Neural progenitor cell (in vitro differentiated cells): ENCODE results near the gene CCL15. TPM values are rescaled to one million over a fixed set of nuclear protein-coding genes. Genes with fewer than 3 reads are reported as not detected.
"Not testable (repeated sequence)": the region's sequence is repeated elsewhere in the genome, so short reads cannot be mapped to it uniquely, and the experiment has no call there.

Source experiments
- DNase-seq: peaks from one replicate; pipeline ENCODE4 v3.0.0-alpha.2; 2016; ENCODE audit warnings: low spot score
- H2AFZ ChIP-seq: fragments of 200-600 bp; sonication (generic); replicated peaks from 2 replicates; pipeline ENCODE4 v1.6.1; 2016; ENCODE audit warnings: antibody characterized with exemption
- H3F3A ChIP-seq: fragments of 200-600 bp; sonication (generic); 2 replicates; pipeline ENCODE4 v1.6.1; 2016; ENCODE audit warnings: antibody characterized with exemption, low read depth
- H3K27ac ChIP-seq: fragments of 200-600 bp; sonication (generic); 2 replicates; pipeline ENCODE4 v1.5.1; 2016; ENCODE audit warnings: mild to moderate bottlenecking
- H3K27me3 ChIP-seq: fragments of 200-600 bp; sonication (generic); 2 replicates; pipeline ENCODE4 v1.6.1; 2016; ENCODE audit warnings: mild to moderate bottlenecking, moderate library complexity
- H3K36me3 ChIP-seq: fragments of 200-600 bp; sonication (generic); 2 replicates; pipeline ENCODE4 v1.5.1; 2016
- H3K4me1 ChIP-seq: fragments of 200-600 bp; sonication (generic); 2 replicates; pipeline ENCODE4 v1.6.1; 2016; ENCODE audit warnings: mixed run types
- H3K4me2 ChIP-seq: fragments of 200-600 bp; sonication (generic); 2 replicates; pipeline ENCODE4 v1.6.1; 2016
- H3K4me3 ChIP-seq: fragments of 200-600 bp; sonication (generic); 2 replicates; pipeline ENCODE4 v1.5.1; 2016
- H3K79me2 ChIP-seq: fragments of 200-600 bp; sonication (generic); 2 replicates; pipeline ENCODE4 v1.6.1; 2016; ENCODE audit warnings: low read depth
- H3K9ac ChIP-seq: fragments of 200-600 bp; sonication (generic); 2 replicates; pipeline ENCODE4 v1.6.1; 2016
- H3K9me3 ChIP-seq: fragments of 200-600 bp; sonication (generic); 2 replicates; pipeline ENCODE4 v1.5.1; 2016; ENCODE audit warnings: low read depth
- H4K20me1 ChIP-seq: fragments of 200-600 bp; sonication (generic); 2 replicates; pipeline ENCODE4 v1.6.1; 2016; ENCODE audit warnings: low read depth
- H3K27ac Mint-ChIP-seq: 3 replicates; pipeline ENCODE4 v1.8.0; 2021; ENCODE audit warnings: mixed read lengths
- H3K27me3 Mint-ChIP-seq: 2 replicates; pipeline ENCODE4 v1.8.0; 2022; ENCODE audit warnings: low read depth, mild to moderate bottlenecking, inconsistent platforms, moderate library complexity, mixed read lengths; ENCODE audit not compliant: insufficient read depth
- H3K36me3 Mint-ChIP-seq: 3 replicates; pipeline ENCODE4 v1.8.0; 2021; ENCODE audit warnings: mixed read lengths
- H3K4me1 Mint-ChIP-seq: 3 replicates; pipeline ENCODE4 v1.8.0; 2021; ENCODE audit warnings: mixed read lengths
- H3K4me3 Mint-ChIP-seq: 3 replicates; pipeline ENCODE4 v1.8.0; 2021; ENCODE audit warnings: mild to moderate bottlenecking, moderate library complexity, mixed read lengths
- H3K9me3 Mint-ChIP-seq: 3 replicates; pipeline ENCODE4 v1.8.0; 2020; ENCODE audit warnings: mixed read lengths
- EZH2 ChIP-seq: fragments of 200-600 bp; sonication (generic); IDR thresholded peaks from 2 replicates; pipeline ENCODE4 v1.6.1; 2017; ENCODE audit warnings: antibody characterized with exemption, mild to moderate bottlenecking, moderate library complexity
- EZH2phosphoT487 ChIP-seq: fragments of 200-600 bp; sonication (generic); IDR thresholded peaks from 2 replicates; pipeline ENCODE4 v1.6.1; 2017; ENCODE audit warnings: antibody characterized with exemption
- total RNA-seq: library from RNA; depleted of rRNA; stranded (reverse); fragments of >200 nt; gene quantifications from 2 replicates; pipeline ENCODE4 v1.2.3, GENCODE V29; 2015; ENCODE audit warnings: low replicate concordance
- TF ChIP-seq, protein P1 (sequence below): fragments of 200-600 bp; sonication (generic); IDR thresholded peaks from 2 replicates; pipeline ENCODE4 v1.5.1; 2017; ENCODE audit warnings: antibody characterized with exemption, mild to moderate bottlenecking

The CCL15 gene
- total RNA-seq, 1 donor from 2014 or later = not detected

GRCh38 chr17:36016555-36016954 is 15.2 kb upstream of the CCL15 start:
- Histone ChIP-seq H3F3A (no peaks in the 10 kb centered on the region), H3K9ac (no peak overlapping the region), H3K4me1 (no peaks in the 10 kb centered on the region), H3K79me2 (no peaks in the 10 kb centered on the region), H4K20me1 (no peaks in the 10 kb centered on the region), H2AFZ (no peak overlapping the region), H3K27me3 (peaks cover 13% of the 10 kb centered on the region), H3K36me3 (no peaks in the 10 kb centered on the region), H3K9me3 (no peaks in the 10 kb centered on the region), H3K27ac (no peak overlapping the region), H3K4me3 (no peak overlapping the region), H3K4me2 (no peak overlapping the region)
- Mint-ChIP-seq H3K36me3 (no peaks in the 10 kb centered on the region), H3K27ac (no peak overlapping the region), H3K4me1 (no peaks in the 10 kb centered on the region), H3K27me3 (no peaks in the 10 kb centered on the region), H3K4me3 (no peak overlapping the region), H3K9me3 (peaks cover 10% of the 10 kb centered on the region)
- no peak for TF ChIP-seq EZH2phosphoT487
- no peak for TF ChIP-seq EZH2
- TF ChIP-seq, protein P1, sequence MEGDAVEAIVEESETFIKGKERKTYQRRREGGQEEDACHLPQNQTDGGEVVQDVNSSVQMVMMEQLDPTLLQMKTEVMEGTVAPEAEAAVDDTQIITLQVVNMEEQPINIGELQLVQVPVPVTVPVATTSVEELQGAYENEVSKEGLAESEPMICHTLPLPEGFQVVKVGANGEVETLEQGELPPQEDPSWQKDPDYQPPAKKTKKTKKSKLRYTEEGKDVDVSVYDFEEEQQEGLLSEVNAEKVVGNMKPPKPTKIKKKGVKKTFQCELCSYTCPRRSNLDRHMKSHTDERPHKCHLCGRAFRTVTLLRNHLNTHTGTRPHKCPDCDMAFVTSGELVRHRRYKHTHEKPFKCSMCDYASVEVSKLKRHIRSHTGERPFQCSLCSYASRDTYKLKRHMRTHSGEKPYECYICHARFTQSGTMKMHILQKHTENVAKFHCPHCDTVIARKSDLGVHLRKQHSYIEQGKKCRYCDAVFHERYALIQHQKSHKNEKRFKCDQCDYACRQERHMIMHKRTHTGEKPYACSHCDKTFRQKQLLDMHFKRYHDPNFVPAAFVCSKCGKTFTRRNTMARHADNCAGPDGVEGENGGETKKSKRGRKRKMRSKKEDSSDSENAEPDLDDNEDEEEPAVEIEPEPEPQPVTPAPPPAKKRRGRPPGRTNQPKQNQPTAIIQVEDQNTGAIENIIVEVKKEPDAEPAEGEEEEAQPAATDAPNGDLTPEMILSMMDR = no peak
- no peak for DNase-seq

- H3K9me3 ChIP-seq, H3K27me3 ChIP-seq, H3K4me3 Mint-ChIP-seq, H3K4me3 ChIP-seq, H3K27ac ChIP-seq, H3K4me1 ChIP-seq, H3K27ac Mint-ChIP-seq, H3K36me3 ChIP-seq, H3K4me2 ChIP-seq, DNase-seq, H4K20me1 ChIP-seq, H3K79me2 ChIP-seq, H3K36me3 Mint-ChIP-seq, H3K27me3 Mint-ChIP-seq, H2AFZ ChIP-seq, H3K4me1 Mint-ChIP-seq, H3K9ac ChIP-seq, H3F3A ChIP-seq: not testable (repeated sequence)
- peaks cover 14% of the 10 kb centered on the region for H3K9me3 Mint-ChIP-seq
Measured at GRCh38 chr17:36015895-36016294, 14.5 kb upstream of the CCL15 start.

GRCh38 chr17:36014946-36015345 is 13.6 kb upstream of the CCL15 start:
- no peaks in the 10 kb centered on the region for H3K27me3 Mint-ChIP-seq
- H3K4me1 Mint-ChIP-seq = no peaks in the 10 kb centered on the region
- Histone ChIP-seq H3K27ac (no peak overlapping the region), H3K4me2 (no peak overlapping the region), H2AFZ (no peak overlapping the region), H3K4me3 (no peak overlapping the region), H4K20me1 (no peaks in the 10 kb centered on the region), H3K4me1 (no peaks in the 10 kb centered on the region), H3K9ac (no peak overlapping the region), H3K79me2 (no peaks in the 10 kb centered on the region), H3F3A (no peaks in the 10 kb centered on the region), H3K36me3 (no peaks in the 10 kb centered on the region), H3K27me3 (peaks cover 8% of the 10 kb centered on the region), H3K9me3 (no peaks in the 10 kb centered on the region)
- TF ChIP-seq EZH2 = no peak
- TF ChIP-seq EZH2phosphoT487 = no peak
- TF ChIP-seq, protein P1 = no peak
- no peak overlapping the region for H3K4me3 Mint-ChIP-seq
- no peak overlapping the region for H3K27ac Mint-ChIP-seq
- peaks cover 14% of the 10 kb centered on the region for H3K9me3 Mint-ChIP-seq
- DNase-seq = no peak
- no peaks in the 10 kb centered on the region for H3K36me3 Mint-ChIP-seq

DNA sequence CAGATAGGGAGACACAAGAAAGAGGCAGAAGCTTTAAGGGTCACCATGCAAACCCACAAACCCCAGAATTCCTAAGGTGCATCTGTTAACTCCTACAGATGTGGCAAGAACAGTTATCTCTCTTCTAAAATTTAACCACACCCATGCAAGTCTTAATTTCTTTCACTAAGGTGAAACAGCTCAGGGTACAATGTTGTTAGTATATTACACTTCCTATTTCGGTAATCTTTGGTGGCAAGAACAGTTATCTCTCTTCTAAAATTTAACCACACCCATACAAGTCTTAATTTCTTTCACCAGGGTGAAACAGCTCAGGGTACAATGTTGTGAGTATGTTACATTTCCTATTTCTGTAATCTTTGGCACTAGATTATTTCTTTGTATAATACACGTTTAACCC is 9.8 kb upstream of the CCL15 start:
- H3K27ac Mint-ChIP-seq = no peak overlapping the region
- H3K9me3 Mint-ChIP-seq = peaks cover 14% of the 10 kb centered on the region
- TF ChIP-seq EZH2 (no peak), EZH2phosphoT487 (no peak)
- TF ChIP-seq, protein P1 = no peak
- Histone ChIP-seq H3K4me2 (no peak overlapping the region), H3K4me1 (no peaks in the 10 kb centered on the region), H4K20me1 (no peaks in the 10 kb centered on the region), H3K27me3 (no peaks in the 10 kb centered on the region), H3K27ac (no peak overlapping the region), H3F3A (no peaks in the 10 kb centered on the region), H3K79me2 (no peaks in the 10 kb centered on the region), H2AFZ (no peak overlapping the region), H3K9ac (no peak overlapping the region), H3K36me3 (no peaks in the 10 kb centered on the region), H3K4me3 (no peak overlapping the region), H3K9me3 (no peaks in the 10 kb centered on the region)
- H3K36me3 Mint-ChIP-seq = no peaks in the 10 kb centered on the region
- no peak overlapping the region for H3K4me3 Mint-ChIP-seq
- H3K27me3 Mint-ChIP-seq = no peaks in the 10 kb centered on the region
- no peaks in the 10 kb centered on the region for H3K4me1 Mint-ChIP-seq
- DNase-seq = no peak
